Hematopoietic multipotent progenitor cell treated with erythropoietin and hydrocortisone succinate and interleukin-3 and kit ligand, for 4 days (in vitro differentiated cells): ENCODE data around the gene VRK3.
"Not testable (repeated sequence)": the region's sequence is repeated elsewhere in the genome, so short reads cannot be mapped to it uniquely, and the experiment has no call there.

Experiments
- DNase-seq: peaks from one replicate; pipeline ENCODE4 v3.0.0-alpha.2; 2015

Gene VRK3

DNA sequence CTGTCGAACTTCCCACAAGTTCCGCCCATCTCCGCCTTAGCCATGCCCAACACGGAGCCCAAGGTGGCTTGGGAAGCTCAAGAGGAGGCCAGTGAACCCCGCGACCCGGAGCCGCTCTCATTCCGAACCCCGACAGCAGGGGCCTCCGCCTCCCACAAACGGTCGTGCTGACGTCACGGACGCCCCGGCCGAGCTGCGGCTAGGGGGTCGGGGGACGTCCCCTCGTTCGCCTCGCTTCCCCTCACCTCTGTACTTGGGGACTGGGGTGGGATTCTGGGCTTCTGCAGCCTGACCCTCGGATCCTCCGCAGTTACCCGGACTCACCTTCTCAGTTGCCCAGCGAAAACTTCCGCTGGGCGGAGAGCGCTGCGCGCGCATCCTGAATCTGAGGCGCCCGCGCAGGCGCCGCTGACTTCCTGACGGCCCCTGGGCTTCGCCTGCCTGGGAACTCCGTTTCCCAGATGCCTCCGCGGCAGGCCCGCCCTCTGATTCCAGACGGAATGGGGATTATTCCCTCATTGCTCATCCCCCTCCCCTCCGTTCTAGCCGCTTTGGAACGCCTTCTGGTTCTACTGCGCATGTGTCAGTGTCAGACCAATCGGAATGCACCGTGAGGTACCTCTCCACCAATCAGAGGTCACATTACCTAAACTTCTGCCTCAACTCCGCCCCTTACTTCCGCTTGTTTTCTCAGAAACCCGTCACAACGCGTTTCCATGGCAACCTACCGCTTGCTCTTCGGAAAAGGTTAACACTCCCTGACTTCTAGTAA lies at the start of gene VRK3:
Gene VRK3, minus strand, starts transcription at position 351 of the 772 bp plus-strand sequence. CDS start 9,210 bp downstream, outside the sequence.
- peak; percentile 100 for DNase-seq

DNA sequence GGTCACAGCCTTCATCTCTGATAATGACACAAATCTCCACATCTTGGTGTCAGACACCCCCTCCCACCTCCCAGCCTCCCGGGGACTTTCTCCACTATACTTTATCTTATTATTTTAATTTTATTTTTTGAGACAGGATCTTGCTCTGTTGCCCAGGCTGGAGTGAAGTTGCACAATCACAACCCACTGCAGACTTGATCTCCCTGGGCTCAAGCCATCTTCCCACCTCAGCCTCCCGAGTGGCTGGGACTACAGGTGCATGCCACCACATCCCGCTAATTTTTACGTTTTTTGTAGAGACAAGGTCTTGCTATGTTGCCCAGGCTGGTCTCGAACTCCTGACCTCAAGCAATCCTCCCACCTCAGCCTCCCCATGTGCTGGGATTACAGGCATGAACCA lies 43.2 kb upstream of the VRK3 start:
- not testable (repeated sequence) for DNase-seq

DNA sequence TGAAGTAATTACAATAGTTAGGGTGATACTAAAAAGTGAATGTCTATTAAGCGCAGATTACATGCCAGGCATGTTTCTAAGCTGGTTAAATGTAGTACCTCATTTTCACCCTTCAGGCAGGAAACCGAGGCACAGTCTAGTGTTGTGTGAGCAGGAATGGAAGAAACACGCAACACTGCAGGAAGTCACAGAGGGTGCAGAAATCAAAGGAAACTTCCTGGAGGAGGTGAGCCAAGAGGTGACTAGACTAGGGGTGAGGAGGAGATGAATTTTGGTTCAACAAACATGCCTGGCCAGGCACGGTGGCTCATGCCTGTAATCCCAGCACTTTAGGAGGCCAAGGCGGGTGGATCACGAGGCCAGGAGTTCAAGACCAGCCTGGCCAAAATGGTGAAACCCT lies 42.4 kb upstream of the VRK3 start:
- DNase-seq: no peak

DNA sequence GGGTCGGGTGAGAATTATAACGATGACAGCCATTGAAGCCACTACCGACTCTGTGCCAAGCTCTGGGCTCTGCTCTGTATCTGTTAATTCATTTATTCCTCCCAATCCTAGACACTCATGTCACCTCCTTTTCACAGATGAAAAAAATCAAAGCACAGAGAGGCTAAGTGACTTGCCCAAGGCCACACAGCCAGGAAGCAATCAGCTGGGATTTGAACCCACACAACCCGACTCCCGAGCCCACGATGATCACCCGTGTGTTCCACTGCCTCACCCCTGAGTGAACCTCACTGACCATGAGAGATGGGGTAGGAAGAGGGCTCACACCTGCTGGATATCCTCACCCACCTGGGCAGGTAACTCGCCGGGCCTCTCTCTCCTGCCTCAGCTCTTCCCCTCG lies 40.8 kb upstream of the VRK3 start:
- DNase-seq: no peak

GRCh38 chr19:50061650-50062049 lies 36.5 kb upstream of the VRK3 start:
- no peak for DNase-seq

DNA sequence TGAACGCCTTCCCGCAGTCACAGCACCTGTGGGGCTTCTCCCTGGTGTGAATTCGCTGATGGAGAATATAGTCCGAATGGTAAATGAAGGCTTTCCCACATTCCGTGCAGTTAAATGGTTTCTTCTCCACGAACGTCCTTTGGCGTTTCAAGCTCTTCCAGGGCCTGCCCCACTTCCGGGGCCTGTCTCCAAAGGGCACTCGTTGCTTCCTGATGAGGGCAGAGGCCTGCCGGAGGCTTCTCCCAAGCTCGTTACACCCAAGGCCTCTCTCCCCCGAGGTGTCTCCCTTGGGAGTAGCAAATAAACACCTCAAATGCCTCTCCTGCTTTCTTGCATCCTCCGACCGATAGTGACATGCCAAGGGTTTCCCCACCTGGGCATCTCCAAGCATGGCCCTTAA lies 34.9 kb upstream of the VRK3 start:
- no peak for DNase-seq

- no peak for DNase-seq
These were observed 33.9 kb upstream of the VRK3 start for GRCh38 chr19:50059045-50059444.

- DNase-seq: no peak
These were observed 33.3 kb upstream of the VRK3 start for GRCh38 chr19:50058425-50058824.

DNA sequence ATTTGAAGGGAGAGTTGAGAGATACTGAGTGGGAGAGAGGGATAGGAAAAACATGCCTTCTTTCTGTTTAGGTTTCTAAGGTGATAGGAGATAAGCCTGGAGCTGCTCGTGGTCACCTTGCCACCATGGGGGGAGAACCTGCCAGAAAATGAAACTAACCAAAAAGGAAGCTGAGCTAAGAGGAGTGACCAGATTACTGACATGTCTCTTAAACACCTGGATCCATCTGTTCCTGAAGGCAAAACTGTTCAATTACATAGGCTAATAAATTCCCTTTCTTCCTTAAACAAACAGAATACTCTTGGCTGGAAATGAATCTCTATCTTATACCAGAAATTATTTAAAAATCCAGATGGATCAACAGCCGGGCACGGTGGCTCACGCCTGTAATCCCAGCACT lies 27.9 kb upstream of the VRK3 start:
- DNase-seq: no peak

DNA sequence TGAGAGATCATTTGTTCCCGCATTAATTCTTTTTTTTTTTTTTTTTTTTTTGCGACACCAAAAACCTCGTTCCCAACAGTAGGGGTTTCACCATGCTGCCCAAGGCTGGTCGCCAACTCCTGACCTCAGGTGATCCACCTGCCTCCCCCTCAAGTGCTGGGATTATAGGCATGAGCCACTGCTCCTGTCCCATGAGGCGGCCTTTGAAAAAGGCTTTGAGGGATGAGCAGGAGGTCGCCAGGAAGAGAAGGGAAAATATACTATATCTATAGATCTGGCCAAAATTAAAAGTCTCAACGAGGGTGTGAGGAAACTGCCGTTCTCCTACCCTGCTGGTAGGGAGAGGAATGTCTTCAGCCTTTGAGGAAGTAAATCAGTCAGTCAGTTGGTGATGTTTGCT lies 26.8 kb upstream of the VRK3 start:
- DNase-seq: no peak

DNA sequence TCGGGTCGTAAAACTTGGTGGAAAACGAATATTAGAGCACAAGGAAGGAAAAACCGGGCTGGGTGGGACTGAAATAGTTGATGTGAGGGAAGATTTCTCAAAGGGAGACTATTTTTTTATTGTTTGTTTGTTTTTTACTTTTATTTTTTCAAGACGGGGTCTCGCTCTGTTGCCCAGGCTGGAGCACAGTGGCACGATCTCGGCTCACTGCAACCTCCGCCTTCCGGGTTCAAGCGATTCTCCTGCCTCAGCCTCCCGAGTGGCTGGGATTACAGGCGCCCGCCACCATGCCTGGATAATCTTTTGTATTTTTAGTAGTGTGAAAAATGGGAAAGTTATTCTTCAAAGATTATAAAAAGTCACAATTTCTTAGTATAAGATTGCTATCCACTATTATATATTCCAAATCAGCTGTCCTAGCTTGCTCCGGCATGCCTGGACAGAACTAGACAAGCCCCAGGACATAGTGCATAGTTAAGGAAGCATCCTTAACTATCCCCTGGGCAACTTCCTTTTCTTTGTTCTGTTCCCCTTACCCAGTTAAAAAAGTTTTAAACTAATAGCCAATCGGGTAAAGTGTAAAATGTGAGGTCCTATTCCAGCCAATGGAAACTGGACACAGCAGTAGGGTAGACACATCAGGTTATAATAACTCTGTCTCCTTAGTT lies 26.2 kb upstream of the VRK3 start:
- DNase-seq: not testable (repeated sequence)

DNA sequence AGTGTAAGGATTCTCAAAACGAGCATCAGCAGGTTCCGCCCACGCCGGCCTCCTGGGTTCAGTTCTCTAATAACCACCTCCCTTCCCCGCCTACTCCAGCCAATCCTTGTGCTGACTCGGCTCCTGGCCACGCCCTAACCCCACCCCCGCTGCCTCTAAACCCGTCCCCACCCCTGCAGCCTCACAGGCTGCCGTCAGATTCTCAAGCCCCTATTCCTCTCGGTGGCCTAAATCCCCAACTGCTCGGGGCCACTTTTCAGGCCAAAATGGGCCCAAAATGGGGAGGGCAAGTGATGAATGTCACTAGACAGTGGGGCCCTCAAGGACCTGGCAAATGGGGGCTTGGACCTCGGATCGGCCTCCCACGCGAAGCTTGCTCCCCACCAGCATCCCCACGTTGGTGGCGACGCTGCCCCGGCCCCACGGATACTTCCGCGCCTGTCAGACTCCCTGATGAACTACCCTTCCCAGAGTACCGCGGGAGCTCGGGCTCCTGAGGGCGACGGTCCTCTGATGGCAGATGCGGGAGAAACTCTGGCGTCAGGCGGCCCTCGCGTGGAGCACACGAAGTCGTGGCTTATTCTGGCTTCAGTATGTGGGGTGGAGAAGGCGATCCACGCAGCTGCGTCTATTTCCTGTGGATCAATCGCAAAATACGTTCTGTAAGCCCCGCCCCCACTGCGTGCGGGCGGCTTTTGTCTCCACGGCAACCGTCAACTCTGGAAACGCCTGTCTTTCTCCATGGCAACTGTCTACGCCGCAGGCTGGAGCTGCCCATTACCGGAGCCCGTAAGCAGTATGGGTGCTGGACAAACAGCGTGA lies 25.4 kb upstream of the VRK3 start:
- peak; percentile 82 for DNase-seq

GRCh38 chr19:50047671-50048070 lies 22.5 kb upstream of the VRK3 start:
- DNase-seq: no peak

DNA sequence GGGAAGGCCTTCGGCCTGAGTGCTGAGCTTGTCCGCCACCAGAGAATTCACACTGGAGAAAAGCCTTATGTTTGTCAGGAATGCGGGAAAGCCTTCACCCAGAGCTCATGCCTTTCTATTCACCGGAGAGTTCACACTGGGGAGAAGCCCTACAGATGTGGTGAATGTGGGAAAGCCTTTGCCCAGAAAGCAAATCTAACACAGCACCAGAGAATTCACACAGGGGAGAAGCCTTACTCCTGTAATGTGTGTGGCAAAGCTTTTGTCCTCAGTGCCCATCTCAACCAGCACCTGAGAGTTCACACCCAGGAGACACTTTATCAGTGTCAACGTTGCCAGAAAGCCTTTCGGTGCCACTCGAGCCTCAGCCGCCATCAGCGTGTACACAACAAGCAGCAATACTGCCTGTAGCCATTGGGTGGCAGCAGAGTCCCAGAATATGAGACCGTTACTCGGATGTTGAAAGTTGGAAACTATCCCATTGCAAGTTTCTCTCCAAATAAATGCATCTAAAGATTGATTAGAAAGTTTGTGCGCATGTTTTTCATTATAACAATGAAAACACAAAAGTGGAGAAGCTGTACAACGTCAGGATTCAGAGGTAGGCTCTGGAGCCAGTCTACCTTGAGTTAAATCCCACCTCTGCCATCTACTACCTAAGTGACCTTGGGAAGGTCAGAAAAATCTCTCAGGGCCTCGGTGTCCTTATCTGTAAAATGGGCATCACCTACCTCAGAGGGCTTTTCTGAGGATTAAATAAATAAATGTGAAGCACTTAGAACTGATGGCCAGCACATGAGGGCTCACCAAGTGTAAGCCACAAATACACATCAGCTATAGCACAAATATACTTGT lies 21.7 kb upstream of the VRK3 start:
- peak; percentile 64 for DNase-seq

GRCh38 chr19:50044922-50045321 lies 19.8 kb upstream of the VRK3 start:
- DNase-seq: no peak

GRCh38 chr19:50043967-50044366 lies 18.8 kb upstream of the VRK3 start:
- DNase-seq: no peak

- no peak for DNase-seq
These were observed 17.3 kb upstream of the VRK3 start for GRCh38 chr19:50042363-50043024.

GRCh38 chr19:50040967-50041366 lies 15.8 kb upstream of the VRK3 start:
- no peak for DNase-seq

DNA sequence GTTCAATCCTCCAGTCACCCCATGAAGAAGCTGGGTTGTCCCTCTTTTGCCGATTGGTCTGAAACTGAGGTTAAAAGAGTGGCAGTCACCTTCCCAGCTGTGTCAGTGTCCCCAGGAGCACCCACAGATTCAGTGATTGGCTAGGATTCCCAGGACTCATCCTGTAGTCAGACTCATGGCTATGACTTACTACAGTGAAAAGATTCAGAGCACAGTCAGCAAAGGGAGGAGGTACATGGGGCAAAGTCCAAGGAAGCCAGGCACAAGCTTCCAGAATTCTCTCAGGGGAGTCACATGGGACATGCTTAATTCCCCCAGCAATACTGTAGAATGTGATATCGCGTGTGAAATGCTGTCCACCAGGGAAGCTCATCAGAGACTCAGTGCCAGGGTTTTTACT lies 14.8 kb upstream of the VRK3 start:
- no peak for DNase-seq

DNA sequence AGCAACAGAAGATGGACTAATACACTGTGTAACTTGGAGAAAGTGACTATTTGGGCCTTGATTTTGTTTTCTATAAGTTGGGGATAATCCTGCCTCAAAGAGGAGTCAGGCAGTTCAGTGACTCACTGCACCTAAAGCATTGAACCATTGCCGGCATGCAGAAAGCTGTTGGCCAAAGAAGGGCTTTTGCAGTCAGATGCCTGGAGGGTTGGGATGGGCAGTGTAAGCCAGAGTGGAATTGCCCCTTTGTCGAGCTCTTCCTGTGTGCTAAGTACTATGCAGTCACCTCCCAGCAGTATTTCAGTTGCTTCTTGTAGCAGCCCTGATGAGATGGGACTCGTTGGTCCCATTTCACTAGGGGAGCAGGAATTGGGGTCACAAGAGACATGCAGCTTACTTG lies 11.7 kb upstream of the VRK3 start:
- DNase-seq: no peak

DNA sequence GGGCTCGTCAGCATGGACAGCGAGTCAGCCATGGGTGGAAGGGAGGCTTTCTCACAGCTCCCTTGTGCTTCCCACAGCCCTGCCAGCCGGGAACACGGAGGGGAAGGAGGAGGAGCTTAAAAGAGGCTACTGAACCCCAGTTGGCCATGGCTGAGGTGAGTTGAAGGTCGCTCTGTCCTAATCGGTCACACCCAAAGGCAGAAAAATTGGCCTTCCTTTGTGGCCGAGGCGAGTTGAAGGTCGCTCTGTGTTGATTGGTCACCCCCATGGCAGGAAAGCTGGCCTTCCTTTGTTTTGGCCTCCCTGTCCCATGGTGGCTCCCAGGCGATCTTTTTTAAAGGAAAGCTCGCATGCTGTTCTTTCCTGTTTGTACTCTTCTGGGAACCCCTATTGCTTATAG lies 5.8 kb upstream of the VRK3 start:
- no peak for DNase-seq

DNA sequence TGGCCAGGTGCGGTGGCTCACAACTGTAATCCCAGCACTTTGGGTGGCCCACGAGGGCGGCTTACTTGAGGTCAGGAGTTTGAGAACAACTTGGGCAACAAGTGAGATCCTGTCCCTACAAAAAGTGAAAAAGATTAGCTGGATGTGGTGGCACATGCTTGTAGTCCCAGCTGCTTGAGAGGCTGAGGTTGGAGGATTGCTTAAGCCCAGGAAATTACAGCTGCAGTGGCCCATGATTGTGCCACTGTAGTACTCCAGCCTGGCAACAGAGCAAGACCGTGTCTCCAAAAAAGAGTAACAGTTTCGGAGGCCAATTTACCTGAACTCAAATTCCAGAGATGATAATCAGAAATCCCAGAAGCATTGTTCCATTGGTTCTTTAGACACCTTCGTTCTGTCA lies 5.1 kb upstream of the VRK3 start:
- DNase-seq: peak; percentile 48
